Transverse colon (tissue), 4 donors: ENCODE measurements around the gene POR. TPM values are rescaled to one million over a fixed set of nuclear protein-coding genes. Genes with fewer than 3 reads are reported as not detected.
"Not testable (repeated sequence)": the region's sequence is repeated elsewhere in the genome, so short reads cannot be mapped to it uniquely, and the experiment has no call there.

Source experiments
- DNase-seq: peaks from one replicate; pipeline ENCODE4 v3.0.0-alpha.2; 2019
- H3K27ac ChIP-seq, 4 donors: fragments of 200-600 bp; sonication (generic); 2 replicates each; pipeline ENCODE4 v1.5.1; 2016 to 2018; ENCODE audit warnings: inconsistent platforms in 4 of 4
- H3K27me3 ChIP-seq: fragments of 200-600 bp; sonication (generic); 2 replicates; pipeline ENCODE4 v1.5.1; 2017; ENCODE audit warnings: inconsistent platforms
- H3K36me3 ChIP-seq, 4 donors: fragments of 200-600 bp; sonication (generic); 2 replicates each; pipeline ENCODE4 v1.5.1; 2017 to 2019; ENCODE audit warnings: inconsistent platforms in 4 of 4
- H3K4me1 ChIP-seq, 4 donors: fragments of 200-600 bp; sonication (generic); 2 replicates each; pipeline ENCODE4 v1.5.1; 2017 to 2020; ENCODE audit warnings: inconsistent platforms in 4 of 4
- H3K4me3 ChIP-seq, 4 donors: fragments of 200-600 bp; sonication (generic); 1 replicate in 1 of 4; 2 replicates in 3 of 4; pipeline versions ENCODE4 v1.5.1 to v1.6.1; 2017 to 2019; ENCODE audit warnings: inconsistent platforms in 4 of 4
- H3K9me3 ChIP-seq, 2 donors: fragments of 200-600 bp; sonication (generic); 2 replicates each; pipeline ENCODE4 v1.5.1; 2017 to 2019; ENCODE audit warnings: inconsistent platforms in 2 of 2
- CTCF ChIP-seq, 5 experiments: fragments of 200-600 bp in 3 of 5; fragments of 450-650 bp in 2 of 5; sonication (generic) in 3 of 5; IDR thresholded peaks; 1 replicate in 2 of 5; 2 replicates in 3 of 5; pipeline ENCODE4 v1.5.1; 2016 to 2017; ENCODE audit warnings: antibody characterized with exemption in 5 of 5, inconsistent platforms in 3 of 5, mild to moderate bottlenecking in 2 of 5, moderate library complexity in 1 of 5
- EP300 ChIP-seq: sonication (generic); formaldehyde crosslinking; IDR thresholded peaks from one replicate; pipeline ENCODE4 v1.6.1; 2017; ENCODE audit warnings: antibody characterized with exemption, low read depth
- POLR2A ChIP-seq: fragments of 450-650 bp; IDR thresholded peaks from one replicate; pipeline ENCODE4 v1.6.1; 2016; ENCODE audit warnings: antibody characterized with exemption, mild to moderate bottlenecking, moderate library complexity
- POLR2AphosphoS5 ChIP-seq, 3 donors: sonication (generic); formaldehyde crosslinking; IDR thresholded peaks; one replicate each; pipeline ENCODE4 v1.6.1; 2016; ENCODE audit warnings: antibody characterized with exemption in 3 of 3
- WGBS, 2 donors: methylation state at CpG; one replicate each; pipeline ENCODE4 v1.1.5; 2018; ENCODE audit warnings: low coverage in 1 of 2; 5-methylcytosine and 5-hydroxymethylcytosine counted together
- in situ Hi-C, 4 donors: fragments of 200-750 bp; cut with MboI; loops; one replicate each; pipeline versions ENCODE4 v1.15.0 to v1.15.1; 2017; ENCODE audit warnings: low sequenced_read_pairs in 3 of 4, low pct_ligation_motif_present in 1 of 4, low pct_unique_long_range_greater_than_20kb in 1 of 4
- intact Hi-C: fragments of 100-400 bp; cut with DNase I; formaldehyde crosslinking; loops from one replicate; pipeline ENCODE4 v1.15.1; 2023; ENCODE audit warnings: low total_unique reads
- total RNA-seq, 4 donors: library from RNA; depleted of rRNA; stranded (reverse); fragments of >200 nt; gene quantifications; one replicate each; pipeline ENCODE4 v1.1.0, GENCODE V29; 2016

The POR gene
- total RNA-seq, 4 donors from 2014 or later: 95.9 to 200 (median 149) TPM

- no peaks in the 10 kb centered on the region for H3K27me3 ChIP-seq
- intact Hi-C loops: no loop called here
- TF ChIP-seq POLR2AphosphoS5 (IDR thresholded peaks at IDR 0.05) (no peak), CTCF (IDR thresholded peaks at IDR 0.05) (no peak), POLR2A (no peak), EP300 (no peak)
- peaks cover 0 to 39% (median 18%) of the 10 kb centered on the region in 4 donors for H3K36me3 ChIP-seq
- H3K9me3 ChIP-seq: no peaks in the 10 kb centered on the region
- in situ Hi-C loops: no loop called here
- DNase-seq: no peak
- H3K4me1 ChIP-seq: peaks cover 12 to 31% (median 22%) of the 10 kb centered on the region in 4 donors
- 92 to 95% methylated on average over 7 to 23 of the region's 23 CpGs for WGBS, 2 donors
- no peak overlapping the region for H3K27ac ChIP-seq
- H3K4me3 ChIP-seq: no peak overlapping the region
Measured at GRCh38 chr7:75881436-75882095, 33.4 kb upstream of the POR start.

GRCh38 chr7:75883265-75883824 is 31.6 kb upstream of the POR start:
- peaks cover 12 to 26% (median 18%) of the 10 kb centered on the region in 4 donors for H3K4me1 ChIP-seq
- H3K4me3 ChIP-seq, H3K27me3 ChIP-seq, intact Hi-C loops, in situ Hi-C loops, H3K9me3 ChIP-seq, H3K27ac ChIP-seq, DNase-seq: not testable (repeated sequence)
- WGBS, 2 donors: 93% methylated on average over 13 of the region's 13 CpGs; no CpG with 5 or more reads in 1 of the 2 donors
- peaks cover 0 to 39% (median 18%) of the 10 kb centered on the region in 4 donors for H3K36me3 ChIP-seq

- DNase-seq: peak; percentile 37
- no peak overlapping the region for H3K4me3 ChIP-seq
- in situ Hi-C loops: no loop called here
- whole genome bisulfite sequencing, 2 donors: 60 to 61% methylated on average over 2 to 5 of the region's 5 CpGs
- peaks cover 0 to 39% (median 18%) of the 10 kb centered on the region in 4 donors for H3K36me3 ChIP-seq
- intact Hi-C loops: no loop called here
- no peaks in the 10 kb centered on the region for H3K9me3 ChIP-seq
- H3K27ac ChIP-seq: peak overlapping the region in 1 of 4 donors; percentile 53
- no peak for TF ChIP-seq POLR2A
- TF ChIP-seq POLR2AphosphoS5 (IDR thresholded peaks at IDR 0.05): peak in 1 of 3 donors; percentile 24
- H3K4me1 ChIP-seq: peaks cover 10 to 22% (median 17%) of the 10 kb centered on the region in 4 donors
- H3K27me3 ChIP-seq: no peaks in the 10 kb centered on the region
Measured at GRCh38 chr7:75884476-75884875, 30.5 kb upstream of the POR start.

GRCh38 chr7:75885036-75885435 is 29.9 kb upstream of the POR start:
- H3K36me3 ChIP-seq: peaks cover 0 to 39% (median 18%) of the 10 kb centered on the region in 4 donors
- H3K27me3 ChIP-seq: no peaks in the 10 kb centered on the region
- intact Hi-C loops (no loop called here), in situ Hi-C loops (no loop called here)
- no peak for TF ChIP-seq POLR2A
- TF ChIP-seq EP300: no peak
- DNase-seq: no peak
- peaks cover 4 to 18% (median 13%) of the 10 kb centered on the region in 4 donors for H3K4me1 ChIP-seq
- 83 to 84% methylated on average over 2 to 3 of the region's 3 CpGs for WGBS, 2 donors
- H3K27ac ChIP-seq: peak overlapping the region in 1 of 4 donors; percentile 53
- no peaks in the 10 kb centered on the region for H3K9me3 ChIP-seq
- no peak overlapping the region for H3K4me3 ChIP-seq

- intact Hi-C loops: no loop called here
- peaks cover 0 to 13% (median 7%) of the 10 kb centered on the region in 4 donors for H3K4me1 ChIP-seq
- no peak overlapping the region for H3K27ac ChIP-seq
- in situ Hi-C loops: no loop called here
- TF ChIP-seq EP300 (no peak), POLR2A (no peak), CTCF (IDR thresholded peaks at IDR 0.05) (no peak), POLR2AphosphoS5 (IDR thresholded peaks at IDR 0.05) (no peak)
- H3K27me3 ChIP-seq: no peaks in the 10 kb centered on the region
- WGBS, 2 donors: 97% methylated on average over 11 of the region's 13 CpGs; no CpG with 5 or more reads in 1 of the 2 donors
- no peak overlapping the region for H3K4me3 ChIP-seq
- peaks cover 0 to 26% (median 11%) of the 10 kb centered on the region in 4 donors for H3K36me3 ChIP-seq
- no peaks in the 10 kb centered on the region for H3K9me3 ChIP-seq
- DNase-seq: no peak
Measured at GRCh38 chr7:75887669-75888369, 27.1 kb upstream of the POR start.
